ENCODE measurements around the gene STKLD1. TPM values are rescaled to one million over a fixed set of nuclear protein-coding genes. Genes with fewer than 3 reads are reported as not detected.

The STKLD1 gene
- total RNA-seq, 2 experiments from 2014 or later: 0.69 to 0.90 TPM

DNA sequence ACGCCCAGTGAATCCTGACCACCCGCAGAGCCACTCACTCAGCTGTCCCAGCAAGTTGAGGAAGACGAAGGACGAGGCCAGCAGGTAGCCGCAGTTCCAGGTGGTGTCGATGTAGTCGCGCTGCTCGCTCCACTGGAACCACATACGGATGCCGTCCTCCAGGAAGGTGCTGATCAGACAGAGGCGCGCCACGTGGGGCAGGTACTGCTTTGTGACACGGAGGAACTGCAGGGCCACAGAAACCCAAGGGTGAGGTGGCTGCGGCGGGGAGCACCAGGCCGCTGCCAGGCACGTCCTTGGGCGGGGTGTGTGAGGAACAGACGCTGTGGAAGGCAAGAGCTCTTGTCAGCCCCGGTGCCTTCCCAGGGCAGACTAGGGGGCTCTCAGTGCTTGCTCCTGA is 8.9 kb upstream of the STKLD1 start:
- H3K9me3 Mint-ChIP-seq: no peaks in the 10 kb centered on the region
- POLR2A ChIA-PET: interaction anchor here (14.2 kb wide), 1 partner anchor 13 kb away, joined by 381 read pairs; the partner anchor contains the start of genes MED22, RPL7A, SURF1 and SURF2
- no peak overlapping the region for H3K4me3 Mint-ChIP-seq
- no peak overlapping the region for H3K27ac Mint-ChIP-seq
- CTCF ChIA-PET: no interaction called here
- DNase-seq: no peak
- H3K36me3 Mint-ChIP-seq: peaks cover 87% of the 10 kb centered on the region
- H3K4me1 Mint-ChIP-seq (ENCODE audit: low read depth): peaks cover 56% of the 10 kb centered on the region
- no peaks in the 10 kb centered on the region for H3K27me3 Mint-ChIP-seq
- intact Hi-C loops (cut with micrococcal nuclease): no loop called here

- H3K36me3 Mint-ChIP-seq: peaks cover 88% of the 10 kb centered on the region
- intact Hi-C loops (cut with micrococcal nuclease): no loop called here
- no peak for DNase-seq
- no peak overlapping the region for H3K4me3 Mint-ChIP-seq
- H3K27me3 Mint-ChIP-seq: no peaks in the 10 kb centered on the region
- peak overlapping the region; percentile 96 for H3K27ac Mint-ChIP-seq
- H3K9me3 Mint-ChIP-seq: no peaks in the 10 kb centered on the region
- peaks cover 61% of the 10 kb centered on the region for H3K4me1 Mint-ChIP-seq (ENCODE audit: low read depth)
- ChIA-PET POLR2A (interaction anchor here (14.2 kb wide), 1 partner anchor 13 kb away, joined by 381 read pairs; the partner anchor contains the start of genes MED22, RPL7A, SURF1 and SURF2), CTCF (interaction anchor here (1.0 to 1.1 kb wide), 2 partner anchors 8 to 12 kb away, joined by 3 to 10 read pairs; partner anchors contain the start of genes SURF1 and SURF2)
These were observed 8.4 kb upstream of the STKLD1 start for GRCh38 chr9:133367778-133368177.

GRCh38 chr9:133368249-133368881 is 7.8 kb upstream of the STKLD1 start:
- ChIA-PET POLR2A (interaction anchor here (14.2 kb wide), 1 partner anchor 14 kb away, joined by 381 read pairs; the partner anchor contains the start of genes MED22, RPL7A, SURF1 and SURF2), CTCF (interaction anchor here (1.0 to 1.1 kb wide), 2 partner anchors 9 to 12 kb away, joined by 3 to 10 read pairs; partner anchors contain the start of genes SURF1 and SURF2)
- no peaks in the 10 kb centered on the region for H3K9me3 Mint-ChIP-seq
- peaks cover 89% of the 10 kb centered on the region for H3K36me3 Mint-ChIP-seq
- H3K4me3 Mint-ChIP-seq: peak overlapping the region; percentile 63
- H3K27ac Mint-ChIP-seq: peak overlapping the region; percentile 96
- no peak for DNase-seq
- intact Hi-C loops (cut with micrococcal nuclease): no loop called here
- no peaks in the 10 kb centered on the region for H3K27me3 Mint-ChIP-seq
- H3K4me1 Mint-ChIP-seq (ENCODE audit: low read depth): peaks cover 65% of the 10 kb centered on the region

DNA sequence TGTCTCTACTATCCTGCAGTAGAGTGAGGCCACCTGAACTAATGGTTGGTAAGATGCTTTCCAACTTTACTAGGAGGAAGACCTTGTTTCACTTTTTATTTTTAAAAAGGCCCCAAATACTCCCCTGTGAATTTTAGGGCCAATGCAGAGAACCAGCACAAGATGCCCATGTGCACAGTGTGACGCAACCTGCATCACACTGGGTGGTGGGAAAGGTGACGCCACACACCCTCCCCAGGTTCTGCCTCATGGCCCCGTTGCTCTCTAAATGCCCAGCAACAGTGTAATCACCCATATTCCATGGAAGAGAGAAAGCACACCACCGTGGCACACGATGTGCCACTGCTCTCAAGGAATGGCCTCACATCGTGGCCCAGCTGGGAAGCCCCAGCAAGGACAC is 6.7 kb upstream of the STKLD1 start:
- POLR2A ChIA-PET: interaction anchor here (4.9 to 14.2 kb wide), 2 partner anchors 15 to 48 kb away, joined by 15 to 381 read pairs; partner anchors contain the start of genes MED22, REXO4, RPL7A and SURF1
- CTCF ChIA-PET: interaction anchor here (4.1 to 6.5 kb wide), 2 partner anchors 12 to 20 kb away, joined by 69 to 76 read pairs; partner anchors contain the start of genes MED22, RPL7A, SURF1 and SURF2
- peak overlapping the region; percentile 77 for H3K4me3 Mint-ChIP-seq
- intact Hi-C loops (cut with micrococcal nuclease): no loop called here
- no peaks in the 10 kb centered on the region for H3K9me3 Mint-ChIP-seq
- H3K27me3 Mint-ChIP-seq: no peaks in the 10 kb centered on the region
- peaks cover 71% of the 10 kb centered on the region for H3K4me1 Mint-ChIP-seq (ENCODE audit: low read depth)
- DNase-seq: no peak
- H3K27ac Mint-ChIP-seq: peak overlapping the region; percentile 96
- H3K36me3 Mint-ChIP-seq: peaks cover 84% of the 10 kb centered on the region

DNA sequence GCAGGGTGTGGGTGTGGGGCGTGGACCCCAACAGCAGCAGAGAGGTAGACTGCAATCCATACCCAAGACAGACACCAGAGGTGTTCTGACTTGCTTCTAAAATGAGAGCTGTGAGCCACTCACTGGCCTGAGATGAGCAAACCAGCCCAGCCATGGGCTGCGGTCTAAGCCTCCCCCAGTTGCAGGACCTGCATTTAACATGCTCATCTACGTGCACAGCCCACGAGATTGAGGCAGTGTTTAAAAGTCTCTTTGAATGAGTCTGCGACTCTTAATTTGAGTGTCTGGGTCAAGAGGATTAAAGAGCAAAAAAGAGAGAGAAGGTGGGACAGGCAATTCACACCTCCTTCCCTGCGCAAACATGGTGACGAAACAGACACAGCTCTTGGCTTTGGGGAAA is 6.2 kb upstream of the STKLD1 start:
- CTCF ChIA-PET: interaction anchor here (0.8 to 6.5 kb wide), 3 partner anchors 12 to 37 kb away, joined by 3 to 76 read pairs (median 69); partner anchors contain the start of genes MED22, RPL7A, SURF1 and SURF2
- peak overlapping the region; percentile 96 for H3K27ac Mint-ChIP-seq
- no peaks in the 10 kb centered on the region for H3K27me3 Mint-ChIP-seq
- DNase-seq: peak; percentile 83
- H3K9me3 Mint-ChIP-seq: no peaks in the 10 kb centered on the region
- peak overlapping the region; percentile 77 for H3K4me3 Mint-ChIP-seq
- H3K4me1 Mint-ChIP-seq (ENCODE audit: low read depth): peaks cover 74% of the 10 kb centered on the region
- H3K36me3 Mint-ChIP-seq: peaks cover 87% of the 10 kb centered on the region
- POLR2A ChIA-PET: interaction anchor here (1.5 to 14.2 kb wide), 3 partner anchors 16 to 255 kb away, joined by 3 to 381 read pairs (median 15); partner anchors contain the start of genes MED22, REXO4, RPL7A and SURF1
- intact Hi-C loops (cut with micrococcal nuclease): loop anchor here (2.0 to 10.0 kb wide), 3 partner anchors 49 to 1025 kb away; partner anchors contain the start of gene REXO4

GRCh38 chr9:133370685-133371084 is 5.5 kb upstream of the STKLD1 start:
- Mint-ChIP-seq H3K9me3 (no peaks in the 10 kb centered on the region), H3K36me3 (peaks cover 82% of the 10 kb centered on the region), H3K27me3 (no peaks in the 10 kb centered on the region), H3K4me3 (peak overlapping the region; percentile 77), H3K4me1 (ENCODE audit: low read depth) (peaks cover 74% of the 10 kb centered on the region), H3K27ac (peak overlapping the region; percentile 96)
- CTCF ChIA-PET: interaction anchor here (0.8 to 6.5 kb wide), 9 partner anchors 8 to 51 kb away, joined by 3 to 76 read pairs (median 5); partner anchors contain the start of genes MED22, RPL7A, SURF1 and SURF2
- DNase-seq: peak; percentile 76
- POLR2A ChIA-PET: interaction anchor here (0.8 to 14.2 kb wide), 7 partner anchors 16 to 340 kb away, joined by 3 to 381 read pairs (median 3); partner anchors contain the start of genes GTF3C5, MED22, REXO4 and RPL7A
- intact Hi-C loops (cut with micrococcal nuclease): loop anchor here (1.0 to 10.0 kb wide), 8 partner anchors 14 to 1024 kb away; partner anchors contain the start of genes CACFD1, MED22, REXO4 and RPL7A

GRCh38 chr9:133371261-133371711 is 4.9 kb upstream of the STKLD1 start:
- ChIA-PET POLR2A (interaction anchor here (0.8 to 14.2 kb wide), 7 partner anchors 17 to 341 kb away, joined by 3 to 381 read pairs (median 3); partner anchors contain the start of genes GTF3C5, MED22, REXO4 and RPL7A), CTCF (interaction anchor here (0.8 to 6.5 kb wide), 9 partner anchors 9 to 50 kb away, joined by 4 to 76 read pairs (median 5); partner anchors contain the start of genes MED22, RPL7A, SURF1 and SURF2)
- Mint-ChIP-seq H3K4me1 (ENCODE audit: low read depth) (peaks cover 68% of the 10 kb centered on the region), H3K36me3 (peaks cover 77% of the 10 kb centered on the region), H3K4me3 (peak overlapping the region; percentile 77), H3K27ac (peak overlapping the region; percentile 96), H3K27me3 (no peaks in the 10 kb centered on the region), H3K9me3 (no peaks in the 10 kb centered on the region)
- intact Hi-C loops (cut with micrococcal nuclease): loop anchor here (1.0 to 10.0 kb wide), 8 partner anchors 15 to 1024 kb away; partner anchors contain the start of genes CACFD1, MED22, REXO4 and RPL7A
- peak; percentile 94 for DNase-seq

GRCh38 chr9:133372144-133372543 is 4.0 kb upstream of the STKLD1 start:
- Mint-ChIP-seq H3K27me3 (no peaks in the 10 kb centered on the region), H3K4me3 (peak overlapping the region; percentile 77), H3K27ac (peak overlapping the region; percentile 96), H3K36me3 (peaks cover 69% of the 10 kb centered on the region), H3K9me3 (no peaks in the 10 kb centered on the region), H3K4me1 (ENCODE audit: low read depth) (peaks cover 65% of the 10 kb centered on the region)
- POLR2A ChIA-PET: interaction anchor here (0.7 to 14.2 kb wide), 6 partner anchors 7 to 1022 kb away, joined by 3 to 381 read pairs (median 8); partner anchors contain the start of genes MED22, REXO4, RPL7A and SURF1
- CTCF ChIA-PET: interaction anchor here (1.0 to 6.5 kb wide), 9 partner anchors 15 to 114 kb away, joined by 3 to 76 read pairs (median 4); partner anchors contain the start of genes MED22, RPL7A, SURF1 and SURF2
- DNase-seq: peak; percentile 31
- intact Hi-C loops (cut with micrococcal nuclease): loop anchor here (5.0 to 10.0 kb wide), 2 partner anchors 225 to 1023 kb away; no protein-coding TSS in a partner anchor

DNA sequence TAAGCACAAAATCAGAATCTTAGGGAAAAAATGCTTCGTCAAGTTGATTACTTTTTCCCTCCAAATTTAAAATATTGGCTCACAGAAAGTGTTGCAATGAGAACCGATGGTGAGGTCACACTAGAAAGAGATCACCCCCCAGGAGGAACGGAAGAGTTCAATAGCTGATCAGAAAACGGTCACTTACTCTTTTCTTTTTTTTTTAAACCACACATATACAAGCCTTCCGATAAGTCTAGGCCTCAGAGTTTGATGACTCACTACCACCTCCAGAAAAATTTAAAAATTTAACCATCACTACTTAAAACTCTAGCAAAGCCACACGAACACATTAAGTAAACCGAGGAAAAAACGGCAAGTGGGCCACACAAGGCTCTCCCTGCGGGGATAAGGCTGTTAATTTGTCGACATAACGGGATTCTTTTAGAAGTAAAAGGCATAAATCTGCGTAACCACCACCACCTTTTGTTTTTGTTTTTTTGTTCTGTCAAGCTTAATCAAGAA is 1.5 kb upstream of the STKLD1 start:
- no peaks in the 10 kb centered on the region for H3K9me3 Mint-ChIP-seq
- peak; percentile 47 for DNase-seq
- ChIA-PET CTCF (interaction anchor here (0.7 to 6.5 kb wide), 3 partner anchors 25 to 33 kb away, joined by 3 to 76 read pairs (median 3); partner anchors contain the start of genes MED22 and RPL7A), POLR2A (interaction anchor here (0.6 to 14.2 kb wide), 7 partner anchors 10 to 343 kb away, joined by 3 to 381 read pairs (median 5); partner anchors contain the start of genes MED22, REXO4, RPL7A and SURF1)
- H3K27ac Mint-ChIP-seq: peak overlapping the region; percentile 96
- H3K27me3 Mint-ChIP-seq: no peaks in the 10 kb centered on the region
- intact Hi-C loops (cut with micrococcal nuclease): loop anchor here (5.0 to 10.0 kb wide), 2 partner anchors 227 to 1020 kb away; no protein-coding TSS in a partner anchor
- H3K36me3 Mint-ChIP-seq: peaks cover 48% of the 10 kb centered on the region
- peak overlapping the region; percentile 97 for H3K4me3 Mint-ChIP-seq
- peaks cover 48% of the 10 kb centered on the region for H3K4me1 Mint-ChIP-seq (ENCODE audit: low read depth)

DNA sequence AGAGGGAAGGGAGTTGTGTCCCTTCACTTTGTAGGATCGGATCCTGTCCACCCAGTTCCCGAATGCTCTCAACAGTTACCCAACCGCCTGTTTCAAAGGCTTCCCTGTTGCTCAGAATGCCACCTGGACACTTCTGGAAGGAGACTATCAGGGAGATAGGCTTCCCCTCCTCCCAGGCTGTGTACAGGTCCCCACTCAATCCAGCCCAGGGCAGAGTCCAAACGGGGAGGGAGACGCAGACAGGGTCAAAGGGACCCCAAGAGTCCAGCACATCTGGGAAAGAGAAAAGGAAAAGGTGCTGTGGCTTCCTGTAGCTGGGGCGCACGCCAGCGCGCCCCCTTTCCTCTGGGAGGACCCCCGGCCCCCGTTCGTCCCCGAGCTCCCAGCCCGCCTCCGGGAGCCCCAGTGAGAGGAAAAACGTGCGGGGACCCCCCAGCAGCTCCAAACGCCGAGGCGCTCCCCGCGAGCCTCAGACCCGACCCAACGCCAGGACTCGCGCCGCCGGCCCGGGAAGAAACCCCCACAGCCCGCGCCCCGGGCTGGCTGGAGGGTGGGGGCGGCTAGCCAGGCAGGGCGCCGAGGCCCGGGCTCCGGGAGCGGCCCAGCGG is 946 bp upstream of the STKLD1 start:
- Mint-ChIP-seq H3K4me1 (ENCODE audit: low read depth) (peaks cover 43% of the 10 kb centered on the region), H3K27me3 (no peaks in the 10 kb centered on the region), H3K27ac (peak overlapping the region; percentile 96), H3K9me3 (no peaks in the 10 kb centered on the region), H3K4me3 (peak overlapping the region; percentile 97), H3K36me3 (peaks cover 42% of the 10 kb centered on the region)
- intact Hi-C loops (cut with micrococcal nuclease): loop anchor here (10.0 kb wide), 1 partner anchor 1020 kb away; no protein-coding TSS in a partner anchor
- POLR2A ChIA-PET: interaction anchor here (0.9 to 14.2 kb wide), 5 partner anchors 11 to 104 kb away, joined by 3 to 381 read pairs (median 3); partner anchors contain the start of genes MED22, RPL7A, SURF1 and SURF2
- peak; percentile 42 for DNase-seq
- CTCF ChIA-PET: interaction anchor here (0.6 to 6.5 kb wide), 4 partner anchors 19 to 34 kb away, joined by 3 to 76 read pairs (median 3); partner anchors contain the start of genes MED22 and RPL7A

Data from activated CD4-positive, alpha-beta memory T cell treated with anti-CD3 and anti-CD28 coated beads for 36 hours (primary cell).